Thyroid gland (tissue), 4 donors: ENCODE data around the gene GRAMD1B.

Experiments
- POLR2A ChIP-seq, 2 donors: fragments of 450-650 bp; IDR thresholded peaks; one replicate each; pipeline ENCODE4 v1.6.1; 2017; ENCODE audit warnings: antibody characterized with exemption in 2 of 2, mild to moderate bottlenecking in 2 of 2, moderate library complexity in 1 of 2
- TF ChIP-seq, protein P1 (sequence below), 6 experiments: fragments of 200-600 bp in 3 of 6; fragments of 450-650 bp in 3 of 6; sonication (generic) in 3 of 6; IDR thresholded peaks; one replicate each; pipeline ENCODE4 v1.5.1; 2016 to 2019; ENCODE audit warnings: antibody characterized with exemption in 6 of 6, mild to moderate bottlenecking in 2 of 6, inconsistent platforms in 1 of 6, moderate library complexity in 1 of 6

DNA sequence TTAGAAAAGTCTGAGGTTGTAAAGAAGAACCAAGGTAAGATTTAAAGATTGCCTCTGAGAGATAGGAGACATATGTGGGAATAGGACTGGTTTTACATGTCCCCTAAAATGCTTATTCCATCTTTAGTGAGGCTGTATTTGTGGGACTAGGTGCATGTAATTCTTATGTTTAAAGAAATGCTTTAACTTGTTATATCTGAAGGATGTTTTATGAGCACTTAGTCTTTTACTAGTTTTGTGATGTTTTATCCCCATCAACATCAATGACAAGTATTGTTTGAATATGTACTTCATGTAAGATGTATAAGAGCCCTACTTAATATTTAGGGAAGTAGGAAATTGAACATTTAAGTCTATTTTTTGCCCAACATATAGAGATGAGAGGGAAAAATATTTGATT, 24.7 kb downstream of the GRAMD1B start:
- TF ChIP-seq POLR2A (IDR thresholded peaks at IDR 0.05): no peak
- TF ChIP-seq, protein P1, sequence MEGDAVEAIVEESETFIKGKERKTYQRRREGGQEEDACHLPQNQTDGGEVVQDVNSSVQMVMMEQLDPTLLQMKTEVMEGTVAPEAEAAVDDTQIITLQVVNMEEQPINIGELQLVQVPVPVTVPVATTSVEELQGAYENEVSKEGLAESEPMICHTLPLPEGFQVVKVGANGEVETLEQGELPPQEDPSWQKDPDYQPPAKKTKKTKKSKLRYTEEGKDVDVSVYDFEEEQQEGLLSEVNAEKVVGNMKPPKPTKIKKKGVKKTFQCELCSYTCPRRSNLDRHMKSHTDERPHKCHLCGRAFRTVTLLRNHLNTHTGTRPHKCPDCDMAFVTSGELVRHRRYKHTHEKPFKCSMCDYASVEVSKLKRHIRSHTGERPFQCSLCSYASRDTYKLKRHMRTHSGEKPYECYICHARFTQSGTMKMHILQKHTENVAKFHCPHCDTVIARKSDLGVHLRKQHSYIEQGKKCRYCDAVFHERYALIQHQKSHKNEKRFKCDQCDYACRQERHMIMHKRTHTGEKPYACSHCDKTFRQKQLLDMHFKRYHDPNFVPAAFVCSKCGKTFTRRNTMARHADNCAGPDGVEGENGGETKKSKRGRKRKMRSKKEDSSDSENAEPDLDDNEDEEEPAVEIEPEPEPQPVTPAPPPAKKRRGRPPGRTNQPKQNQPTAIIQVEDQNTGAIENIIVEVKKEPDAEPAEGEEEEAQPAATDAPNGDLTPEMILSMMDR (IDR thresholded peaks at IDR 0.05): no peak
